ENCODE results near the gene CDR2. TPM values are rescaled to one million over a fixed set of nuclear protein-coding genes. Genes with fewer than 3 reads are reported as not detected.

Gene CDR2
- total and polyA plus RNA-seq, 7 donors: 14.6 to 32.3 (median 22.5) TPM

DNA sequence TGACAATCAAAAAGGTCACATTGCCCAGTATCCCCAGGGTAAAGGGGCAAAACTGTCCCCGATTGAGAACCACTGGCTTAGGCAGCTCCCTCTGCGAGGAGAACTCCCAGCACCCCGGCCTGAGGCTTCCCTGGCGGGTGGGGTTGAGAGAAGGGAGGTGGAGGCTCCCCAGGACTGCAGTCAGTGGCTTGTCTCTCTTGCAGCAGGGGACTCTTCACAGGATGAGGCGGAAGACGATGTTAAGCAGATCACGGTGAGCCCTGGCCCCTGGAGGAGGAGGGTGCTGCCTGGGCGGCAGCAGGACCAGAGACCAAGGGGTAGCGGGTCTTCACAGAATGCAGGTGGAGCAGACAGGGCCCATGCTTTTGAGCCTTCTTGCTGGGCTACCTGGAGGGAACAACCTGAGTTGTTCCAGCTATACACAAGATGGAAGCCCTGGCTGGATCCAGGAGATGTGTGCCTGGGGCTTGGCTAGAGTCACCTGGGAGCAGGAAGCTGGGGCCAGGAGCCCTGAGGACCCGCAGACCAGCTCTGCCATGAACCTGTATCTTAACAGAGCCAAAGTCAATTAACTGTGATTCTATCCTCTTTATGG is 60.4 kb downstream of the CDR2 start:
- H3K9me3 ChIP-seq: no peaks in the 10 kb centered on the region
- H3K36me3 ChIP-seq: peaks cover 16 to 100% (median 58%) of the 10 kb centered on the region in 4 donors
- DNase-seq: no peak
- WGBS, 2 donors: 94 to 96% methylated on average over 10 of the region's 10 CpGs
- TF ChIP-seq POLR2AphosphoS5 (IDR thresholded peaks at IDR 0.05) (no peak), POLR2A (IDR thresholded peaks at IDR 0.05) (no peak), CTCF (IDR thresholded peaks at IDR 0.05) (no peak), EP300 (IDR thresholded peaks at IDR 0.05) (no peak)
- H3K27me3 ChIP-seq: no peaks in the 10 kb centered on the region
- intact Hi-C loops (cut with DNase I): no loop called here
- H3K4me3 ChIP-seq: no peak overlapping the region
- H3K27ac ChIP-seq: no peak overlapping the region
- H3K4me1 ChIP-seq: no peaks in the 10 kb centered on the region

- Histone ChIP-seq H3K9me3 (no peaks in the 10 kb centered on the region), H3K4me3 (no peak overlapping the region), H3K27ac (no peak overlapping the region), H3K4me1 (no peaks in the 10 kb centered on the region), H3K36me3 (peaks cover 18 to 100% (median 63%) of the 10 kb centered on the region in 4 donors), H3K27me3 (no peaks in the 10 kb centered on the region)
- intact Hi-C loops (cut with DNase I): no loop called here
- no peak for TF ChIP-seq EP300 (IDR thresholded peaks at IDR 0.05)
- no peak for TF ChIP-seq POLR2A (IDR thresholded peaks at IDR 0.05)
- no peak for TF ChIP-seq POLR2AphosphoS5 (IDR thresholded peaks at IDR 0.05)
- no peak for TF ChIP-seq CTCF (IDR thresholded peaks at IDR 0.05)
- DNase-seq: no peak
- WGBS, 2 donors: 86 to 92% methylated on average over 23 of the region's 23 CpGs
Observed at GRCh38 chr16:22312897-22313781, 61.3 kb downstream of the CDR2 start.

DNA sequence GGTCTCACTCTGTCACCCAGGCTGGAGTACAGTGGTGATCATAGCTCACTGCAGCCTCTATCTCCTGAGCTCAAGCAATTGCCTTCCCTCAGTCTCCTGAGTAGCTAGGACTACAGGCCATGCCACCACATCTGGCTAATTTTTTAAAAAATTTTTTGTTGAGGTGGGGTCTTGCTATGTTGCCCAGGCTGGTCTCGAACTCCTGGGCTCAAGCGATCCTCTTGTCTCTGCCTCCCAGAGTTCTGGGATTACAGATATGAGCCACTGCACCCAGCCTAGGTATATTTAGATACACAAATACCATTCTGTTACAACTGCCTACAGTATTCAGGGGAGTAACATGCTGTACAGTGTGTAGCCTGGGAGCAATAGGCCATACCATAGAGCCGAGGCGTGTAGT is 62.9 kb downstream of the CDR2 start:
- Histone ChIP-seq H3K4me3 (no peak overlapping the region), H3K27ac (no peak overlapping the region), H3K9me3 (no peaks in the 10 kb centered on the region), H3K4me1 (no peaks in the 10 kb centered on the region), H3K36me3 (peaks cover 18 to 100% (median 63%) of the 10 kb centered on the region in 4 donors), H3K27me3 (no peaks in the 10 kb centered on the region)
- DNase-seq: no peak
- no peak for TF ChIP-seq POLR2AphosphoS5 (IDR thresholded peaks at IDR 0.05)
- intact Hi-C loops (cut with DNase I): no loop called here
- 93 to 95% methylated on average over 4 of the region's 4 CpGs for WGBS, 2 donors

DNA sequence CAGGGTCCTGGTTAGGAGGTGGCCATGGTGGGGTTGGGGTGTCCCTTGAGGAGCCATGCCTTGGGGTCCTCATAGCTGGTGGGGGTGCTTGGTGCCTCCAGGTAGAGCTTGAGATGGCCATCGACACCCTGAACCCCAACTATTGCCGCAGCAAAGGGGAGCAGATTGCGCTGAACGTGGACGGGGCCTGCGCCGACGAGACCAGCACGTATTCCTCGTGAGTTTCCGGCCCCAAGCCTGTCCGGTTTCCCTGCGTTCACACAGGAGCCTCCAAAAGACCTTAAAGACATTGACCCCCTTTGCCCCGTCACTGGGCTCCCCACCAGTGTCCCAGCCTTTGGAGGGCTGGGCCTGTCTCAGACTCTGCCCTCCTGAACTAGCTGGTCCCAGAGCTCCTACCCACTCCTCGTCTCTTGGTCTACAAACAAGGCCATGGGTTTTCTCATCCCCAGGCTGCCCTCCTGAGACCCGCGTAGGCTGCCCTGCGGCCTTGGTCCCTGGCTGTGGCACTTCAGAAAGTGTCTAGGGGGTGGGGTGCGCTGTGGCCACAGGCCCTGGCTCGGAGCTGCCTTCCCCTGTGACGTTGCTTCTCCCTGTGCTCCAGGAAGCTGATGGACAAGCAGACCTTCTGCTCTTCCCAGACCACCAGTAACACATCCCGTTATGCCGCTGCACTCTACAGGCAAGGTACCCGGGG is 65.4 kb downstream of the CDR2 start:
- Histone ChIP-seq H3K4me3 (no peak overlapping the region), H3K27ac (no peak overlapping the region), H3K4me1 (no peaks in the 10 kb centered on the region), H3K27me3 (no peaks in the 10 kb centered on the region), H3K9me3 (no peaks in the 10 kb centered on the region), H3K36me3 (peaks cover 18 to 100% (median 60%) of the 10 kb centered on the region in 4 donors)
- intact Hi-C loops (cut with DNase I): no loop called here
- 95 to 97% methylated on average over 24 of the region's 24 CpGs for WGBS, 2 donors
- no peak for DNase-seq
- TF ChIP-seq POLR2AphosphoS5 (IDR thresholded peaks at IDR 0.05) (no peak), EP300 (IDR thresholded peaks at IDR 0.05) (no peak), CTCF (IDR thresholded peaks at IDR 0.05) (no peak), POLR2A (IDR thresholded peaks at IDR 0.05) (no peak)

- intact Hi-C loops (cut with DNase I): no loop called here
Observed at GRCh38 chr16:22307838-22308237, 66.6 kb downstream of the CDR2 start.

More at GRCh38 chr16:22307838-22308237, 66.6 kb downstream of the CDR2 start:
- Histone ChIP-seq H3K9me3 (no peaks in the 10 kb centered on the region), H3K4me1 (no peaks in the 10 kb centered on the region), H3K27ac (no peak overlapping the region), H3K27me3 (no peaks in the 10 kb centered on the region), H3K4me3 (no peak overlapping the region), H3K36me3 (peaks cover 18 to 98% (median 51%) of the 10 kb centered on the region in 4 donors)
- TF ChIP-seq POLR2A (IDR thresholded peaks at IDR 0.05) (no peak), POLR2AphosphoS5 (IDR thresholded peaks at IDR 0.05) (no peak), CTCF (IDR thresholded peaks at IDR 0.05) (no peak), EP300 (IDR thresholded peaks at IDR 0.05) (no peak)
- 96% methylated on average over 10 of the region's 10 CpGs for WGBS, 2 donors
- peak; percentile 58 for DNase-seq
